Activated effector memory CD4-positive, alpha-beta T cell treated with anti-CD3 and anti-CD28 coated beads, Interleukin-2, amount 50 U/mL, for 16 hours (primary cell): ENCODE data around the gene LMOD1.
"Not testable (repeated sequence)": the region's sequence is repeated elsewhere in the genome, so short reads cannot be mapped to it uniquely, and the experiment has no call there.

Experiments
- DNase-seq: peaks from one replicate; pipeline ENCODE4 v3.0.0-alpha.2; 2020

Gene LMOD1

GRCh38 chr1:201945863-201946223, 505 bp downstream of the LMOD1 start:
- DNase-seq: no peak

- DNase-seq: no peak
Measured at GRCh38 chr1:201945157-201945556, 1.2 kb downstream of the LMOD1 start.

DNA sequence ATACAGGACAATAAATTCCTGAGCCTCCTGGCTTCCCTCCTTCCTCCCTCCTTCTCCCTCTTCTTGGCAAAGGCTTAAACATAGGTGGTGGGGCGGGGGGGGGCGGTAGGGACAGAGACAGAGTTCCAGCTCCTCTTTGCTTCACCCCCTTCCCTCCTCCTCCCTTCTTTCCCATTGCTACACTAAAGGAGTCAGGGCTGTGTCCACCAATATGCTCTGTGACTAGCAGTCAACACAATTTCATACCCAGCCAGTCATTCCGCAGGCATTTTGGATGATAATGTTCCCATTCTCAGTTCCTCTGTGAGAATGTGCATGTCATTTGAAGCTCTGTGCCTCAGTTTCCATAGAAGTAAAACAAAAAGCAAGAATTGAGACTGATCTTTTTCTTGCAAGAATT, 1.7 kb downstream of the LMOD1 start:
- DNase-seq: no peak

- no peak for DNase-seq
Measured at GRCh38 chr1:201944002-201944401, 2.3 kb downstream of the LMOD1 start.

DNA sequence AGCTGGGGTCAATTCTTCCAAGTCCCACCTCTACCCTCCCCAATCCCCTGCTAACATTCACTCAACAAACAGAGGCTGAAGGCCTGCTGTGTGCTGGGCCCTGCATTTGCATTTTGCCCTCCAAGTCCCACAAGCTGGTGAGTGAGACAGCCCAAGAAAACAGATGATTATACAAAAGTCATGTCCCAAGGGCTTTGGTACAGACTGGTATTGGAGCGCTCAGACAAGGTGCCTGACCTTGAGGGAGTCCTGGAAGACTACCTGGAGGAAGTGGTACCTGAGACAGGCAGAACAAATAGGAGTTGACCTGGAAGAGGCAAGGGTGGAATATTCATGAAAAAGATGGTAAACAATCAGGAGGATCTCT, 4.2 kb downstream of the LMOD1 start:
- no peak for DNase-seq

- no peak for DNase-seq
Measured at GRCh38 chr1:201941420-201942128, 4.8 kb downstream of the LMOD1 start.

DNA sequence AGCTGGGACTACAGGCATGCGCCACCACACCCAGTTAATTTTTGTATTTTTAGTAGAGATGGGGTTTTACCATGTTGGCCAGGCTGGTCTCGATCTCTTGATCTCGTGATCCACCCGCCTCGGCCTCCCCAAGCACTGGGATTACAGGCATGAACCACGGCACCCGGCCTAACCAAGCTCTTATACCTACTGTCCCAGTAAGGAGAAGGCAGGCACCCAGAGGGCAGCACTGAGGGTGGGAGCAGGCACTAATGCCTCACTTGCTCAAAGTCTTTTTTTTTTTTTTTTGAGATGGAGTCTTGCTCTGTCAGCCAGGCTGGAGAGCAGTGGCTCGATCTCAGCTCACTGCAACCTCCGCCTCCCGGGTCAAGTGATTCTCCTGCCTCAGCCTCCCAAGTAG, 6.0 kb downstream of the LMOD1 start:
- DNase-seq: not testable (repeated sequence)

DNA sequence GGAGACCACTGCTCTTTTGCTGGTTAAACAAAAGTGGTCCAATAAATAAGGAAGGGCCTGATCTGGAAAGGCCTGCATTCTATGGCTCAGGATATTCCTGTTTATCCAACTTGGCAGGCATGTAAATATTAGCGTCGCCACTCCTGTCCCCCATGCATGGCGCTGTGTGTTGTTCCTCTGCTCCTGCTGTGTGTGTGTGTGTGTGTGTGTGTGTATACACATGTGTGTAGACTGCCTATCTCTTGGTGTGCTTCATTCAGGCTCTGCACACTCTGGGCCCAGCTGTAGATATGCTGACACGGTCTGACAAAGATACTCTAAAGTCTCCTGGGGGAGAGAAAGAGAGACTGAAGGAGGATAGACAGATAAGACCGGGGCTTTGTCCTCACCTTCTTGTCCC, 6.8 kb downstream of the LMOD1 start:
- DNase-seq: no peak

GRCh38 chr1:201939148-201939547, 7.2 kb downstream of the LMOD1 start:
- no peak for DNase-seq

DNA sequence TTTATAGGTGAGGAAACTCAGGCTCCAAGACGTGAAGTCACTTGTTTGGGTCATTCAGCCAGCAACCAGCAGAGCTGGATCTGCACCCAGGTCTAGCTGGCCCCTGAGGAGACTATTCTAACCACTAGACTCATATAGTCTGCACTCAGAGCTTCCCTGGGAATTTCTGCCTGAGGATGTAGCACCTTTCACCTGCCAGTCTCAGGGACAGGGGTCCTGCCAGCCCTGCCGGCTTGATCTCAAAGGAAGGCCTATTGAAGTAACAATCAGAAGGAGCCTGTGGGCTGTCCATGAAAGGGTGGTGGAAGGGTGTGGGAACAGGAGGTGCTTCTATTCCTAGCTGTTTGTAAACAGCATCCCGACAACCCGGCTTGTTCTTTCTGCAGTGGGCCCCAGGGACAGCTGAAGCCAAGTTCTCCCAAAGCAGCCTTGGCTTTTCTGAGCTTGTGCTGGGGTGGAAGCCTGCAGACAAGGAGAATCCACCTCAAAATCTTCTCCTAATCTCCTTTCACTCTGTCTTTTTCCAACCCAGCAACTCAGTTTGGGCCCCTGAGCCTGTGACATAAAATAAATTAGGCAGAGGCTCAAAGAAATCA, 7.8 kb downstream of the LMOD1 start:
- no peak for DNase-seq

GRCh38 chr1:201937624-201938213, 8.6 kb downstream of the LMOD1 start:
- no peak for DNase-seq

DNA sequence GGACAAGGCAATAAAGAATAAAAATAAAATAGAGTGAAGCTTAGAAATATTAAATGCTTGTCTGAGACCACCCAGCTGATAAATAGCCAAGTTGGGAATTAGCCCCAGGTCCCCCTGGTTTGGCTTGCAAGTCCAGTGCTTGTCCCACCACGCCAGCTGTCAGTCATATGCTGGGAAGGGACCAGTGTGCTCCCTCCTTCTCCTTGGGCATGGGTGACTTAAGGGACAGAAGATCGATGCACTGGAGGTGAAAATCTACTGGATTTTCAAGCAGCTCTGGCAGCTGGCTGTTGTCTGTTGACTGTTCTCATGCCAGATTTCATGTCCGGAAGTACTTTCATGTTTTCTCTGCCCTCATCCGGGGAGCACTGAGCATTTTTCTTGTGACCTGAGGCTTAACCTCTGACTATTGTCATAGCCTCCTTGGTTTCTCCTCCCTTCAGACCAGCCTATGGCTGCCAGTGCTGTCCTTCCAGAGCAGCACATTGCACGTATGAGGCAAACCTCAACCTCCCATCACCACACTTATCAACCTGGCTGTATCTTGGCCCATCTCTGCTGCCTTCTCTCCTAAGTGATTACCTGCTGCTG, 12.4 kb downstream of the LMOD1 start:
- DNase-seq: no peak

DNA sequence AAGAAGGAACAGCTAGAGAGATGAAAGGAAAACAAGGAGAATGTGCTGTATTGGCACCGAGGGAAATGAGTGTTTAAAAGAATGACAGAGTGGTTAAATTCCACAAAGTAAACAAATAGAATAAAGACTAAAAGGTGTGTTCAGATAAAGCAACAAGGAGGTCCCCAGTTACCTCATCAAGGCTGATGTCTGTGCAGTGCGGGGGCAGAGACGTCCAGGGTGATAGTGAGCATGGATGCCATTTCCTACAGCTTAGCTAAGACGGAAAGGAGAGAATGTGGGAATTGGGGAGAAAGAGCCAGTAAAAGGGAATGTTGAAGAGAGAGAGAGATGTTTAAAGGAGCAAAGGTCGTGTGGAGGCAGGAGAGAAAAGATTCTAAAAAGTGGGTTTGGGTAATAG, 15.5 kb downstream of the LMOD1 start:
- DNase-seq: no peak

- DNase-seq: no peak
Measured at GRCh38 chr1:201930137-201930536, 16.2 kb downstream of the LMOD1 start.

DNA sequence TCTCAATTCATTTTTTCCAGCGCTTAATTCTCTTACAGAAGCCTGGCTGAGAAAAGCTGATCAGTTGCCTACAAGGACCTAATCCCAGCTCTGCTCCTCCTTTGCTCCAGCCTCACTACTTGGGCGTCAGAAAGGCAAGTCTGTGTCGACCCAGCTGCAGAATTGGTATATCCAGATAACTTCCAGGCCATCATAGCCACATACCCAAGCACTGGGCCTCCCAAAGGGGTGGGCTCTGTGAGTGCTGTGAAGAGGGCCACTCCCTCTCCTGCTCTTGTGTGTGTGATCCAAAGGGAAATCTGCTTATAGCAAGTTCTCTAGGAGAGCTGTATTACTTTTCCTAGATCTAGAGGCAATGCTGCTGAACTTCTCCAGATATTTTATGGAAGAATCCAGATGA, 18.1 kb downstream of the LMOD1 start:
- no peak for DNase-seq

- DNase-seq: no peak
Measured at GRCh38 chr1:201925981-201926645, 20.2 kb downstream of the LMOD1 start.

- DNase-seq: no peak
Measured at GRCh38 chr1:201925301-201925567, 21.1 kb downstream of the LMOD1 start.

GRCh38 chr1:201921952-201922558, 24.3 kb downstream of the LMOD1 start:
- no peak for DNase-seq

- DNase-seq: no peak
Measured at GRCh38 chr1:201918343-201918742, 28.0 kb downstream of the LMOD1 start.

GRCh38 chr1:201917362-201918033, 28.9 kb downstream of the LMOD1 start:
- no peak for DNase-seq

GRCh38 chr1:201916649-201917249, 29.6 kb downstream of the LMOD1 start:
- DNase-seq: no peak

DNA sequence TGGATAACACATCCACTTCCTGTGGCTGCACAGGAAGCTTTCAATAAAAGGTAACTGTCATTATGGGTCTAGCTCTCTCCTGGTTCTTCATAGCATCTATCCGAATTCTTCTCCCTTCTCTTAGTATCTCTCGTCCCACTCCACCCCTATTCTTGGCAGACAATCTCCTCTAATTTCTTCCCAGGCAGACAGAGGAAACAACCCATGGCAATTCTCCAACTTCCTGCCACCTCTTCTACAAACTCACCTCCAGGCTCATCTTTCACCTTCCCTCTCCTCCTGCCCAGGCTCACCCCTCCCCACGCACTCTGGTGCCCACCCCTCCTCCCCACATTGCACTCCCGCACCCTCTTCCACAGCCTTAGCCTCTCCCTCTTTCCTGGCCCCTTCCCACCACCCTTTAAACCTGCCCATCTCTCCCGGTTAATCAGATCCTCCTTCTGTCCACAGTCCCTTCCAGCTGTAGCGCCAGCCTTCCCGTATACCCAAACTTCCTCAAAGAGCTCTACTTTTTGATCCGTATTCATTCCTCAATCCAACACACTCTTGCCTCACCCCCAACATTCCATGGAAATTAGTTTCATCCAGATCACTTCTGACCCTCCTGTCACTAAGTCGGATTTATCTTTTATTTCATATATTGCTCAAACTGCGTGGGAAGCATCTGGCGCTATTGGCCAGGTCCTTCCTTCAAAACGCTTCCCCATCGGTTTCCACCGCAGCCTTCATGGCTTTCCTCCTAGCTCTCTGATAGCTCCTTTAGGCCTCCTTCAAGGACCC, 31.7 kb downstream of the LMOD1 start:
- no peak for DNase-seq
